ENCODE results near the gene TBX19. TPM values are rescaled to one million over a fixed set of nuclear protein-coding genes. Genes with fewer than 3 reads are reported as not detected.

The TBX19 gene
- total RNA-seq, 1 experiment from 2014 or later, result 2.9 TPM

DNA sequence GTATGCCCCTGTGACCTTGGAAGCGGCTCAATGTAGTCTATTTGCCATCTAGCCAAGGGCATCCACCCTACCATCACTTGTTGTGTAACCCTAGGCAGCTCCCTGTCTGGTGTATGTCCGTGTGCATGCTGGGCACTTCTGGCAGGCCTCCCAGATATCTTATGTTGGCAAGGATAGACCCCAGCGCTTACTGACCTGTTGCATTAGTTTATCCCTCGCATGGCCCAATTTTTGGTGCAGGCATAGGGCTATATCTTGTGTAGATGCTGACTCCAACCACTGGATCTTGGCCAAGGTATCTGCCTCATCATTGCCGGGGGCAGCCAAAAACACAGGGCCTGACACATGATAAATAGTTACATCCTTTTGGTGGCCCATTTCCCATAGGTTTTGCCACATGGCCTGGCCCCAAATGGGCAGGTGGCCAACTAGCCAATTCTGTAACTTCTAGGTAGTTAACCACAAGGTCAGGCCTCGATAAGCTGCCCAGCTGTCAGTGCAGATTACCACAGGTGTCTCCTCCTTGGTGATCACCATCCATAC lies 14.0 kb upstream of the TBX19 start:
- no peak for DNase-seq (ENCODE audit: low read depth)
- in situ Hi-C loops (cut with HindIII; ENCODE audit: low pct_unique_long_range_greater_than_20kb, low sequenced_read_pairs), result no loop called here

DNA sequence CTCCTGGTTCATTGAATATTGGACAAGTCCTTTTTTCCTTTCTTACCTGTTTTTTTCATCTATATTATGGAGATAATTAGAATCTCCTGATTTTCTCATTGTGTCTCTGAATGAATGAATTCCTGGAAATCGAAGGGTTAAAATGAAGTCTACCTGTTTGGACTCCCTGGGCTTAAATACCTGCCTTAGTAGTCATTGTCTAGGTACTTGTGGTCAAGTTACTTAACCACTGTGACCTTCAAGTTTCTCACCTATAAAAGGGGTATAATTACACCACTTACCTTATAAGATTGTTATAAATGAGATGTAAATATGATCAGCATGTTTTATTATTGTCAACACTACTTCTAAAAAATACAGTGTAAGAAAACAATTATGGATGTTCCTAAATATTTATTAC lies 9.0 kb upstream of the TBX19 start:
- DNase-seq (ENCODE audit: low read depth), result no peak
- in situ Hi-C loops (cut with HindIII; ENCODE audit: low pct_unique_long_range_greater_than_20kb, low sequenced_read_pairs), result no loop called here

DNA sequence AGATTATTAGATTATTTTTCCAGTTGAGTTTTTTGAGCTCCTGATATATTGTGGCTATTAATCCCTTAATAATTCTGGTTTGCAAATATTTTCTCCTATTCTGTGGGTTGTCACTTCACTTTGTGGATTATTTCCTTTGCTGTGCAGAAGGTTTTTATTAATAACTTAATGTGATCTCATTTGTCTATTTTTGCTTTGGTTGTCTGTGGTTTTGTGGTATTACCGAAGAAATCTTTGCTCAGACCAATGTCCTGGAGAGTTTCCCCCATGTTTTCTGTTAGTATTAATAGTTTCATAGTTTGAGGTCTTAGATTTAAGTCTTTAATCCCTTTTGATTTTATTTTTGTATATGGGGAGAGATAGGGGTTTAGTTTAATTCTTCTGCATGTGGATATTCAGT lies 7.1 kb upstream of the TBX19 start:
- DNase-seq (ENCODE audit: low read depth), result no peak
- in situ Hi-C loops (cut with HindIII; ENCODE audit: low pct_unique_long_range_greater_than_20kb, low sequenced_read_pairs), result no loop called here

DNA sequence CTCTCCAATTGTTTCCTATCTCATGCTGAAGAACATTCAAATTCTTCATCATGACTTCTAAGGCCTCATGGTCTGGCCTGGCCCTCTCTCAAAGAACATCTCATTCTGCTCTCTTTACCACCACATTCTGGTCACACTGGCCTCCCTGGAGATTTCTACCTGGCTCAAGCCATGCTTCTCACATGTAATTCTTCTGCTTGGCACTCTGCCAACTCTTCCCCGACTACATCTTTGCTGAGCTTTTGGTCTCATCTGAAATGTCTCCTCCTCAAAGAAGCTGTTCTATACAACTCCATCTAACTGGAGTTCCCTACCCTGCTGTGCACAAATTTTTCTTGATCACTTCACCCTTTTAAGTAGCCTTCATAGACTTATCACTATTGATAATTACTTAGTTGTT lies 1.4 kb upstream of the TBX19 start:
- no peak for DNase-seq (ENCODE audit: low read depth)
- in situ Hi-C loops (cut with HindIII; ENCODE audit: low pct_unique_long_range_greater_than_20kb, low sequenced_read_pairs), result no loop called here

DNA sequence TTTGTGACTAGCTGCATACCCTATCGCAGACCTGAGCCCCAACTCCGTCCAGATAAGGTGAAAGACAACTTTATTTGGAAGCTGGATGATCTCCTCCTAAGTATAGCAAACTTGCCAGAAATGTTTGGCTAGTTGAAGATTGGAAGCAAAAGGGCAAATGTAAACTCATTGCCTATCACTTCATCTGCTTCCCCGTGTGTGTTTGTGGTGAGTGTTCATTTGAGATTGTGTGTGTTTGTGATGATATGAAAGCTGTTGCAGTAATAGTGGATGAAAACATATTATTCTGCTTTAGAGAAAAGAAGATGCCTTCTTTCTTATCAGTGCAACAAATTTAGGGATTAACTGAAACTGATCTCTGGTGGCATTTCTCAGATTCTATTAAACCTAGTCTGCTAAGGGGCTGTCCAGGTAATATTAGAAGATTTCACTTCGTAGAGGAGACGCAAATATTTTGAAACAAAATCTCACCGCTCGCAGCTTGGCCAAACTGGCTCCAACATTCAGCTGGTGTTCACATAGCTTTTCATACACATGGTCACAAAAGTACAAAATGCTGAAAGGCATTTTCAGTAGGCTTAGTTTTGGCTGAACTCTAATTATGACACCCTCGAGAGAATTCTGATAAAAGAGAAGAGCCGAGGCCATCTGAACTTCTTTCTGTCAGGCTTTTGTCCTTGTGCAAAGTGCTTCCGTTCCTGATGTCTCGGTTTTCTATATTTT lies 1.1 kb downstream of the TBX19 start:
- in situ Hi-C loops (cut with HindIII; ENCODE audit: low pct_unique_long_range_greater_than_20kb, low sequenced_read_pairs), result no loop called here
- DNase-seq (ENCODE audit: low read depth), result no peak

DNA sequence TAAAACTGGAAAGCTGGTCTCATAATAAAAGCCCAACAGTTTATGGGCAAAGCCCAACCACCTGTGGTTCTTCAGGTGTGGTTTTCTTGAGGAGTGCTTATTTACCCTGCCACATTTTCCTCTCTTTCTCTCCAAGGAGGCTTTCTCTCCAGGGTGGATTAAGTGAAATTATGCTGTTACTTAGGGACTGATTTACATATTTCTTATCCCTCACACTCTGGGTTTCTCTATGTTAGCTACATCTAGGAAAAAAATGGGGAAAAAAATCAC lies 4.8 kb downstream of the TBX19 start:
- DNase-seq (ENCODE audit: low read depth), result peak; percentile 26
- in situ Hi-C loops (cut with HindIII; ENCODE audit: low pct_unique_long_range_greater_than_20kb, low sequenced_read_pairs), result no loop called here

DNA sequence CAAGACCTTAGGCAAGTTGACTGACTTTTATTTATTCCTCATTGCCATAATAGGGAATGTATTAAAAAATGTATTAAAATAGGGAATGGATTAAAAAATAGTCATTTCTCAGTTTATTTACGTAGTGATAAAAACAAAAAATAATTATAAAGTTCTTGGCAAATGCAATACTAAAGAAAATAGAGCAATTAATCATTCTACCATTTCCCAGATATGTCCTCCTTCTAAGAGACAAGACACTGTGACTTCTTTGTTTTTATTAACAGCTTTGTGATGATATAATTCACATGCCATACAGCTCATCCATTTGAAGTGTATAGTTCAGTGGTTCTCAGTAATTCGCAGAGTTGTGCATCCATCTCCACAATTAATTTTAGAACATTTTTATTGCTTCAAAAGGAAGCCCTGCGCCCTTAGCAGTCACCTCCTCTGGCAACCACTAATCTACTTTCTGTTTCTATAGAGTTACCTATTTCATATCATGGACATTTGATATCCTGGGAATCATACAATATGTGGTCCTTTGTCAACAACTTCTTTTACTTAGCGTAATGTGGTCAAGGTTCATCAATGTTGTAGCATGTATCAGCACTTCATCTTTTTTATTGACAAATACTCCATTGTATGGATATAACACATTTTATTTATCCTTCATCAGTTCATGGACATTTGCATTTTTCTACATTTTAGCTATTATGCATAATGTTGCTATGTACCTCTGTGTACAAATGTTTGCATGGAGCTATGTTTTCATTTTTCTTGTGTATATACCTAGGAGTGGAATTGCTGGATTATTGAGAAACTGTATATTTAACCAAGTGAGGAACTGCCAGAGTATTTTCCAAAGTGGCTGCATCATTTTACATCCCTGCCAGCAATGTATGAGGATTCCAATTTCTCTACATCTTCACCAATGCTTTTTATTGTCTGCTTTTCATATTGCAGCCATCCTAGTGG lies 5.6 kb downstream of the TBX19 start:
- in situ Hi-C loops (cut with HindIII; ENCODE audit: low pct_unique_long_range_greater_than_20kb, low sequenced_read_pairs), result no loop called here
- DNase-seq (ENCODE audit: low read depth), result peak; percentile 19

DNA sequence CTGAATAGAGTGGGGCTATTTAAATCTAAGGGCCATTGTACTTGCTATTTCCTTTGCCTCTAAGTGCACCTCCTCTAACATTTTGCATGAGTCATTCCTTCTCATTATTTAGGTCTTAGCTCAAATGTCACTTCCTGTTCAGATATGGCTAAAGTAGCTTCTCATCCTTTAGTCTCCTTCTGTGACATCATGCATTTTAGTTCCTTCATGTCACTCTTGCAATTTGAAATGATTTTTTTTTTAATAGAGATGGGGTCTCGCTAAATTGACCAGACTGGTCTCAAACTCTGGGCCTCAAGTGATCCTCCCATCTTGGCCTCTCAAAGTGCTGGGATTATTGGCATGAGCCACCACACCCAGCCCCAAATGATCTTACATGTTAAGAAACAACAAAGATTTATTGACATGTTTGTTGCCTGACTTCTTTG lies 6.6 kb downstream of the TBX19 start:
- DNase-seq (ENCODE audit: low read depth), result peak; percentile 30
- in situ Hi-C loops (cut with HindIII; ENCODE audit: low pct_unique_long_range_greater_than_20kb, low sequenced_read_pairs), result no loop called here

DNA sequence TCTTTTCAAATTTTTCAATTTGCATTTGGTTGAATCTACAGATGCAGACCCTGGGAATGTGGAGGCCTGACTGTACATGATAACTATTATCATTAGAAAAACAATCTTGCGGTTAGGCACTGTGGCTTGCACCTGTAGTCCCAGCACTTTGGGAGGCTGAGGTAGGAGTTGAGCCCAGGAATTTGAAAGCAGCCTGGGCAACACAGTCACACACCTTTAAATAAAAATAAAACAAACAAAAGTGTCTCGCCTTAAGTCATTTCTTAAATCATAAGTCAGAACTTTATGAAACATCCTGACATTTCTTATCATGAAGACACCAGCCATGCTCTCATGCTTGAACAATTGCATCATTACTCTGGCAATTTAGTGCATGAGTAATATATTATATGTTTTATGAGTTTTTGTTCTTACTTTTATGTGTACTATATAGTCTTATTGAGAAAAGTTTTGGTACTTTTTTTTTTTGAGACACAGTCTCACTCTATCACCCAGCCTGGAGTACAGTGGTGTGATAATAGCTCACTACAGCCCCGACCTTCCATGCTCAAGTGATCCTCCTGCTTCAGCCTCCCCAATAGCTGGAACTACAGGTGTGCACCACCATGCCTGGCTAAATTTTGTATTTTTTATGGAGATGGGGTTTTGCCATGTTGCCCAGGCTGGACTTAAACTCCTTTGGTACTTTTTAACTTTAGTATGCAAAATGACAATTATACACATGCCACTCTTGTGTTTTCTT lies 7.8 kb downstream of the TBX19 start:
- in situ Hi-C loops (cut with HindIII; ENCODE audit: low pct_unique_long_range_greater_than_20kb, low sequenced_read_pairs), result no loop called here

DNA sequence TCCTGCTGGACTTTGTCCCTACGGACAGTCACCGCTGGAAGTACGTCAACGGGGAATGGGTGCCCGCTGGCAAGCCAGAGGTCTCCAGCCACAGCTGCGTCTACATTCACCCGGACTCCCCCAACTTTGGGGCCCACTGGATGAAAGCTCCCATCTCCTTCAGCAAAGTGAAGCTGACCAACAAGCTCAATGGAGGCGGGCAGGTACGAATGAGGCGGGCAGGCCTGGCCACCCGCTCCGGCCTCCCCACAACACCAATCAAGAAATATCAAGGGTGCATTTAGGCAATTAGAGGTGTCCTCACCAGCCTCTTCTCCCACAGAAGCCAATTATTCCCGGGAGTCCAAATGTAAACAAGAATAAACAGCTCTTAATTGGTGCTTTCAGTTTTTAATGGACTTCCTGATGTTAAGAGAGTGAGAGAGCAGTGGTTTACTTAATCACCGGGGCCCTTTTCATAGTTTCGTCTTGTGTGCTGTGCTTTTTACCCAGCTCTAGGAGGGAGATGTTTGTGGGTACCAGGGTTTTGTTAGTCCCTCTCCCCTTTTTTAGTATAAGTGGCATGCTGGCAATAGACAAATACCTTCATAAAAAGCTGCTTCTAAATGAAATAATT lies 10.7 kb downstream of the TBX19 start:
- in situ Hi-C loops (cut with HindIII; ENCODE audit: low pct_unique_long_range_greater_than_20kb, low sequenced_read_pairs), result no loop called here
- DNase-seq (ENCODE audit: low read depth), result no peak

More for the DNA sequence above, 7.8 kb downstream of the TBX19 start:
- no peak for DNase-seq (ENCODE audit: low read depth)

DNA sequence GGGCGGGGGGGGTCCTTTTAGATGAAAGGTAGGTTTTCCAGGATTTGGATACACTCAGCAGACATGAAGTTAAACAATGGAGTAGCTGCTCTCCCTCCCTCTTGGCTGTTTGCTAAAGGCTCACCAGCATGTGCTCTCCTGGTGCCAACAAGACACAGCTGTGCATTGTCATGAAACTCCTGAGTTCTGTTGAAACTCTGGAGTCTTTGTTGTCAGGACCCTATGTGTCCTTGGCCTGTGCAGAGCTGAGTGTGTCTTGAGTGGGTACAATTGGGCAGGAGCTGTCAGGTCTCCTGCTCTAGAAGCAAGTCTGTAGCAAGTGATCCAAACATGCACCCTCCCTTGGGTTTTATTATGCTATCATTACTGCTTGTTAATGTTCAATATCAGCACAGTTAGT lies 12.7 kb downstream of the TBX19 start:
- DNase-seq (ENCODE audit: low read depth), result no peak
- in situ Hi-C loops (cut with HindIII; ENCODE audit: low pct_unique_long_range_greater_than_20kb, low sequenced_read_pairs), result no loop called here

DNA sequence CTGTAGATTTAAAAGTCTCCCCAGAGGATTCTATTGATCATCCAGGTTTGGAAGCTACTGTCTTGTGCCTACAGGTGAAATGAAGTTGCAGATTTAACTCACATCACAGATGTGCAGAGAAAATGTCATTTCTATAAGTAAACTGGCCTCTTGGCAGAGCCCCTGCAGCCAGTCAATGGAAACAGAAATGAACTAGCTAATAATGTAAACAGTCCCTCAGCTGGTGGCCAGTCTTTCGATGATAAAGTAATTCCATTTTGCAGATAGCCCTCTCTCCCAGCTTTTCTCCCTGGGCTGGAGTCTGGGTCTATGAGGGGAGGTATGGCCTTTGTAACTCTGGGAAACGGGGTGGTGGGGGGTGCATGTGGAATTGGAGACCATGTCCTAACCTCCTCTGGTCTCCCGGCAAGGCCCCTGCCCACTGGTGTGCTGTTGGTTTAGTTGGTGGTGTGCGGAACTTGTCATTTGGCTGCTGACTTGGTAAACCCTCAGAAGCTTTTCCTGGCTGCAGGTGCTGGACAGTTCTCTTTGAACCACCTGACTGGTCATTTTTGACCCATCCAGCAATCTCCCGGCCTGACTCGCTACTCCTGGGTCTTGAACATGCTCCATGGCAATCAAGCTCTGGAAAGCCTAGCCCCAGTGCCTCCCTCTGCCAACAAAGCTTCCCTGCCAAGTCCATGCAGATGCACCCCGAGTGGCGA lies 14.9 kb downstream of the TBX19 start:
- DNase-seq (ENCODE audit: low read depth), result no peak
- in situ Hi-C loops (cut with HindIII; ENCODE audit: low pct_unique_long_range_greater_than_20kb, low sequenced_read_pairs), result no loop called here

DNA sequence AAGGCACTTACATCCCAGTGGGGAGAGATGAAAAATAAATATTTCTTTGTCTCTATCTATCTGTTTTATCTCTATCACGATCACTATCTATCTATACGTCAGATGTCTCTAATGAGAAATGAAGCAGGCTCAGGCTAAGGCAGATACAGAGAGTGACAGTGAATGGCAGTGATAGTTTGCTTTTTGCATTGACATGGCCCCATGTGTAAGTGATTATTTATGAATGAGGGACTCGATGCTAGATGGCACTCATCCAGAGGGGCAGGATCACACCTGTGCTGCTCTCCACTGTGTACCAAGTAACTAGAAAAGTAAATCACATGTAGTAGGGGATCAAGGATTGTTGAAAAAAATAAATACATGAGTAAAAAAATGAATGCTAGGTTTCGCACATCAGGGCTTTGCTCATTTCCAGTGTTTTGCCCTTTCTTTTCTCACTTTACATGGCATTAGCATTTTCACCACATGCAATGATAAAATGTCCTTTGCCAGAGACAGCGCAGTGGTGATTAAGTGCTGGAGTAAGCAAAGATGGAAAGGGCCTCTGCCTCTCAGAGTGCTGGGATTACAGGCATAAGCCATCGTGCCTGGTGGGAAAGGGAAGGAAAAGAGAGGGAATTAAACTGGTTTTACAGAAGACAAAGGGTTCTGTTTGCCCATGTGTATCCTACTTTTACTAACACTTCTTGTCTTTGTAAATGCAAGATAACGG lies 16.5 kb downstream of the TBX19 start:
- in situ Hi-C loops (cut with HindIII; ENCODE audit: low pct_unique_long_range_greater_than_20kb, low sequenced_read_pairs), result no loop called here
- no peak for DNase-seq (ENCODE audit: low read depth)

DNA sequence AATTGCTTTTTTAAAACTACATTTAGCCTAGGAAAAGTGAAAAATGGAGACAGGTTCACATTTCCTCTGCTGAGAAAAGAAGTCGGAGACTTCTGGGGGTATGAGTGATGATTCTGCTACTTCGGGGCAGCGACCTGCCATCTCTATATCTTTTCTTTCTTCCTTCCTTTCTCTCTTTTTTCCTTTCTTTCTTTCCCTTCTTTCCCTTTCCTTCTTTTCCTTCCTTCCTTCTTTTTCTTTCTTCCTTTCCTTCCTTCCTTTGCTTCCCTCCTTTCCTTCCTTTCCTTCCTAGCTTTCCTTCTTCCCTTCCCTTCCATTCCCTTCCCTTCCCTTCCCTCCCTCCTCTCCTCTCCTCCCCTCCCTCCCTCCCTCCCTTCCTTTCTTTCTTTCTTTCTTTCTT lies 17.8 kb downstream of the TBX19 start:
- DNase-seq (ENCODE audit: low read depth), result no peak
- in situ Hi-C loops (cut with HindIII; ENCODE audit: low pct_unique_long_range_greater_than_20kb, low sequenced_read_pairs), result no loop called here

DNA sequence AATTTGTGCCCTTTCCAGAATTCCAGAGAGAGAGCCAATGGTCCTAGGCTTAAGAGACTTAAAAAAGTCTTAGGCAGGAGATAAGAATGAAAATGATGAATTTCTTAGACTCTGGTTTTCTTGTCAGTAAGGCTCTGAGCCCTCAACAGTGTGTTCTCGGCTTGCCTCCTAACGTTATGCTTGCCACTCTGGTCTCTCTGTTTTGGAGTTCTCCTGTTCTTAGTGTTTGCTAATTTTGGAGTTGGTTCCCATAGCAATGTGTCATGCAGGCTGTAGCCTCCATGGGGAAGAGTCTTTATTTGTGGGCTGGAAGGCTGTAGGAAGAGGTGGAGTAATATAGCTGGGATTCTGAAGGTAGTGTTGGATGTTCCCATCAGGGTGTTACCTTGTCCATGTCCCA lies 19.9 kb downstream of the TBX19 start:
- in situ Hi-C loops (cut with HindIII; ENCODE audit: low pct_unique_long_range_greater_than_20kb, low sequenced_read_pairs), result no loop called here
- no peak for DNase-seq (ENCODE audit: low read depth)

DNA sequence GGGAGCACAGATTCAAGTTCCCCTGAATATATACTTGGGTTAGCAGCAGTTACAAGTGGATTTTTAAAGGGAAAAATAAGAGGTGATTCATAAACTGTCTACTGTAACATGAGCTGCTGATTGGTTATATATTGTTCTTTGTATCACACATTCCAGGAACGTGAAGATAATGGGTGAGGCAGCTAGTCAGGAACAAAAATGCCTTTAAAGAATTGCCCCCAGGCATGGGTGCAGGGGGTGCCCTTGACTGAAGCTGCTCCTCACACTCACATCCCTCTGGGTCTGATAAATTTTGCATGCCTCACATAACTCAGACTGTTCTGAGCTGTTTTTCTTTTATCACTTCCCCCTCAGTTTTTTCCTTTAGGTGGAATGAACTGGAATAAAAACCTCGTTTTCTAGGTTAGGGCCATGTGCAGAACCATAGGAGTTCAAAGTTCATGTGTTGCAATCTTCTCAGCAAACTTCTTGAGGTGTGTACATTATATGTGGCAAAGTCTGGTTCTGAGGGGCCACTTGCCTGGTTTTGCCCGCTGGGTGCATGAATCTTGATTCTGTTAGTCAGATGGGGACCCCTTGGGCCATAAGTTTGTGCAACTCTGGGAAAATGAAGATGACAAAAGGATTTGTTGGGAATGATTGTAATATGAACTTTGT lies 21.1 kb downstream of the TBX19 start:
- in situ Hi-C loops (cut with HindIII; ENCODE audit: low pct_unique_long_range_greater_than_20kb, low sequenced_read_pairs), result no loop called here

More for the DNA sequence above, 21.1 kb downstream of the TBX19 start:
- DNase-seq (ENCODE audit: low read depth), result peak; percentile 86

Data from Caki2 (cell line).